ENCODE data around the gene IFT81. TPM values are rescaled to one million over a fixed set of nuclear protein-coding genes. Genes with fewer than 3 reads are reported as not detected.
A peak's percentile ranks its signal among the peaks of the same experiment; 100 is the strongest.

IFT81 gene
- total RNA-seq, 4 donors from 2014 or later: 11.5 to 36.1 (median 21.8) TPM

GRCh38 chr12:110262442-110263388 is 138.6 kb downstream of the IFT81 start:
- Histone ChIP-seq H3K27ac (no peak overlapping the region), H3K4me3 (no peak overlapping the region), H3K27me3 (no peaks in the 10 kb centered on the region), H3K9me3 (no peaks in the 10 kb centered on the region), H3K36me3 (no peaks in the 10 kb centered on the region), H3K4me1 (peaks cover 0 to 11% (median 5%) of the 10 kb centered on the region in 4 donors)
- TF ChIP-seq POLR2A (IDR thresholded peaks at IDR 0.05) (no peak), EP300 (IDR thresholded peaks at IDR 0.05) (no peak), CTCF (IDR thresholded peaks at IDR 0.05) (no peak)
- DNase-seq (ENCODE audit: low spot score in 2 of 2): no peak
- 80 to 82% methylated on average over 17 of the region's 17 CpGs for WGBS, 2 donors

- no peaks in the 10 kb centered on the region for H3K27me3 ChIP-seq
- no peaks in the 10 kb centered on the region for H3K36me3 ChIP-seq
- H3K4me1 ChIP-seq: peaks cover 0 to 19% (median 5%) of the 10 kb centered on the region in 4 donors
- TF ChIP-seq POLR2A (IDR thresholded peaks at IDR 0.05) (no peak), CTCF (IDR thresholded peaks at IDR 0.05) (no peak), EP300 (IDR thresholded peaks at IDR 0.05) (no peak)
- 67% methylated on average over 5 of the region's 5 CpGs for WGBS, 2 donors
- no peaks in the 10 kb centered on the region for H3K9me3 ChIP-seq
- no peak for DNase-seq (ENCODE audit: low spot score in 2 of 2)
- no peak overlapping the region for H3K27ac ChIP-seq
- H3K4me3 ChIP-seq: no peak overlapping the region
These were observed 142.3 kb downstream of the IFT81 start for GRCh38 chr12:110266381-110266960.

GRCh38 chr12:110266980-110267620 is 142.9 kb downstream of the IFT81 start:
- TF ChIP-seq EP300 (IDR thresholded peaks at IDR 0.05) (no peak), POLR2A (IDR thresholded peaks at IDR 0.05) (no peak), CTCF (IDR thresholded peaks at IDR 0.05) (no peak)
- 26 to 30% methylated on average over 9 of the region's 9 CpGs for WGBS, 2 donors
- no peak overlapping the region for H3K4me3 ChIP-seq
- DNase-seq (ENCODE audit: low spot score in 2 of 2): peak in 1 of 2 donors; percentile 16
- H3K36me3 ChIP-seq: no peaks in the 10 kb centered on the region
- no peaks in the 10 kb centered on the region for H3K9me3 ChIP-seq
- H3K27ac ChIP-seq: peak overlapping the region in 1 of 4 donors; percentile 16
- H3K4me1 ChIP-seq: peaks cover 0 to 19% (median 5%) of the 10 kb centered on the region in 4 donors
- no peaks in the 10 kb centered on the region for H3K27me3 ChIP-seq

Other genes with a start within 250 kb of the IFT81 start
- gene GLTP, start 243.8 kb upstream of the IFT81 start, total RNA-seq: 10 to 100 TPM; 42.0 to 71.7 (median 49.7) TPM
- gene TCHP, start 224.1 kb upstream of the IFT81 start, total RNA-seq: 10 to 100 TPM; 11.4 to 39.6 (median 21.1) TPM
- gene GIT2, start 128.0 kb upstream of the IFT81 start, total RNA-seq: 10 to 100 TPM; 39.8 to 62.9 (median 55.5) TPM
- 10 to 100 TPM; 38.5 to 69.0 (median 51.7) TPM for gene ANKRD13A, start 124.9 kb upstream of the IFT81 start, total RNA-seq
- gene C12orf76, start 75.8 kb upstream of the IFT81 start, total RNA-seq: 10 to 100 TPM; 19.4 to 29.7 (median 22.5) TPM
- gene ATP2A2, start 156.9 kb downstream of the IFT81 start, total RNA-seq: 100 to 1,000 TPM in 2 of 4 donors, 10 to 100 TPM in 2; 77.8 to 106 (median 90.1) TPM

Data from tibial nerve (tissue), 4 donors.